ENCODE data around the gene ACTL10.

Gene ACTL10

GRCh38 chr20:33664762-33665144 lies 2.0 kb upstream of the ACTL10 start:
- DNase-seq = no peak

DNA sequence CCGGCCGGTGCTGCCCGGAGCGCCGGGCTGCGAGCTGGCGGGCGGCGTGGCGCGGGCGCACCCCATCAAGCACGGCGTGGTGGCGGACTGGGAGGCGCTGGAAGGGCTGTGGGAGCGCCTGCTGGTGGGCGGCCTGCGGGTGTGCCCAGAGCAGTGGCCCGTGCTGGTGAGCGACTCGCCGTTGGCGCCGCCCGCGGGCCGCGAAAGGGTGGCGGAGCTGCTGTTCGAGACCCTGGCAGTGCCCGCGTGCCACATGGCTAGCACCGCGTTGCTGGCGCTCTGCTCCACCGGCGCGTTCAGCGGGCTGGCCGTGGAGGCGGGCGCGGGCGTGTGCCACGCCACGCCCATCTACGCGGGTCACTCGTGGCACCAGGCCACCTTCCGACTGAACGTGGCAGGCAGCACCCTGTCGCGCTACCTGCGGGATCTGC lies 517 bp downstream of the ACTL10 start:
- no peak for DNase-seq

- peak; percentile 74 for DNase-seq
Observed at GRCh38 chr20:33667676-33668465, 1.1 kb downstream of the ACTL10 start.

GRCh38 chr20:33668466-33669155 lies 1.9 kb downstream of the ACTL10 start:
- no peak for DNase-seq

- no peak for DNase-seq
Observed at GRCh38 chr20:33669224-33669623, 2.5 kb downstream of the ACTL10 start.

DNA sequence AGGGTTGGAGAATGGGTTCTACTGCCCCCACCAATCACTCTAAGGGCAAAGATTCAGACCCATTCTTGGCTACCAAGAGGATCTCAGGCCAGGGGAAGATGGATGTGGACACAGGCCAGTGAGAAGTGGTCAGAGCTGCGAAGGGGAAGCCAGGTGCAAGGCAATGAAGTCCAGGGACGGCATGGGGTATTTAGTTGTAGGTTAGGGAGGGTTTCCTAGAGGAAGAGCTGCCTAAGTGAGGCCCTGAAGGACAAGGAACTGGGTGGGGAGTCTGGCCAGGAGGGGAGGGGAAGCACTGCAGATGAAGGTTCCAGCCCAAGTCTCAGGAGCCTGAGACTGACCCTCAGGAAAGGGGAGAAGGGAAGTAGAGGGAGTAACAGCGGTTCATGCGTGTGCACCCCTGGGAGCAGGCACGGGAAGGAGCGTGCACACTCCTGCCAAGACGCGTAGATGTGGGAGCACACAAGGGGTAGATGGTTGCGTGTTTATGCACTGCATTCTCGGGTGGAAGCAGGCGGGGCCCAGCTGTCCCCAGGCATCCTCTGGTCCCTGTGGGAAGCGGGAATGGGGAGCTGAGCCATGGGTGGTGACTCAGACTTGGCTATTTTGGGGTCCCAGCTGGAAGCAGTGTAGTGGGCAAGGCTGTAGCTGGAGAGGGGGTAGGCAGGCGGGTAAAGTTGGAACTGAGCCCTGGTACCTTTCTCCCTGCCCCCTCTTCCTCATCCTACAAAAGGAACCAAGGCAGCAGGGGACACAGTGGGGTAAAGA lies 3.3 kb downstream of the ACTL10 start:
- DNase-seq = no peak

GRCh38 chr20:33670715-33671499 lies 4.2 kb downstream of the ACTL10 start:
- DNase-seq = no peak

GRCh38 chr20:33671573-33672288 lies 5.0 kb downstream of the ACTL10 start:
- DNase-seq = no peak

- DNase-seq = no peak
Observed at GRCh38 chr20:33672426-33673113, 5.8 kb downstream of the ACTL10 start.

DNA sequence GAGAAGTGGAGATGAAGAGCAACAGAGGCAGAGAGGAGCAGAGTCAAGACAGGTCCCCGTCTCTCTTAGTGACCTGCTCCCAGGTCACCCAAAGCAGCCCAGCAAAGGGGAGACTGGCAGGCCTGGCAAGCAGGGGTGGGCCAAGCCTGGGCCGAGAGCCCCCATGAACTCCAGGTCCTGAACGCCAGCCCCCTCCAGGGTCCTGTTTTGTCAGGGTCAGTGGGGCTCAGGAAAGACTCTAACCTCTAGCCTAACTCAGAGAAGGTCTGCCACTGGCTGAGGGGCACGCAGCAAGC lies 6.3 kb downstream of the ACTL10 start:
- no peak for DNase-seq

DNA sequence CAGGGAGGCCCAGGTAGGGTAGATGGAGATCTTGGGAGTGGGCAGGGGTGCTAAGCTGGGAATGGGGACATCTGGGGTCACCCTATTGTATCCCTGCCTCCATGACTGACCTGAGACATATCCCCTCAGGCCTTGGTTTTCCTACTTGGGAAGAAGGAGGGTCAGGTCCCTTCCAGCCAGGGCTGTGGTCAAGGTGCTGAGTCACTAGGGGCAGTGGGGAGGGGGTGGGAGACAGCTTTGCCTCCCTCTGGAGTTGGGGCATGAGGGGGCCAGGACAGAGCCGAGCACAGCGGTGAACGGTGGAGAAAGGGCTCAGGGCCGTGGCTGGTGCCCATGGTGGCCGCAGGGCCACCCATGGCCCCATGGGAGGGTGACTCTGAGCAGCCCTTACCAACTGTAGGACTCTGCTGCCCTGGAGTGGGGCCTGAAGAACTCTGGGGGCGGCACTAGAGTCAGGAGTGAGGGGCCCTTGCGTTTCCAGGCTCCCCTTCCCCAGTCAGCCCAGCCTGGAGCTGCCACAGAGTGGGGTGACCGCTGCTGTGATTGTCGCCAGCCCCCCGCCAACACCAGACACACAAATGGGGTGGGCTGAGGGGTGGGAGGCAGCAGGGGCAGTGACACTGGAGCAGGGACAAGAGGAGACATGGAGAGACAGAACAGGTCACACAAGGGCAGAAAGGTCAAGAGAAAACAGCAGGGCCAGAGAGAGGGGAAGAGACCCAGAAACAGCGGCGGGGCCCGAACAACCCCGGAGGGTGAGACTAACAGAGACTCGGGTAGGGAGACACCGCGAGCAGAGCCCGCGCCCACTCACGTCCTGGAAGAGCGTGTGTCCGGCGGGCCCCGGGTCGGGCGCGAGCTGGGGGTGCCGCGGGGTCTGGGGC lies 6.9 kb downstream of the ACTL10 start:
- no peak for DNase-seq

GRCh38 chr20:33674294-33675135 lies 7.8 kb downstream of the ACTL10 start, which contains the start of gene NECAB3:
Gene NECAB3 (minus strand): TSS chr20:33674428. CDS start chr20:33674352, 76 bp downstream.
- DNase-seq = peak; percentile 77

- DNase-seq = no peak
Observed at GRCh38 chr20:33675136-33675959, 8.6 kb downstream of the ACTL10 start.

DNA sequence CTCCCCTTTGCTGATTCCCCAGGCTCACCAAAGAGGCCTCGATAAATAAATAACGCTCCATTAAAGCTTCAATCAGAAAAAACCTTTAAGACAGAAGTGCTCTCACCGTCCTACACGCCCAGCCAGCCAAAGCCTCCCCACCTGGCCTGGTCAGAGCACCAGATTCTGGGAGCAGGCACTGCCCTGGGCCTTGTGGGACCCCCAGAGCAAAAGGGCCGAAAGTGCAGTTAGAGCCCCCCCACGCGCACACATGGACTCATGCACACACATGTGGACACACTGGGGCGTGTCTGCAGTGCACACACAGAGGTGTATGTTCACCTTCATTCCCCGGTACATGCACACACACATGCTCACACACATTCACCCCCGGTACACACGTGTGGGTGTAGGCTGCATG lies 9.4 kb downstream of the ACTL10 start:
- DNase-seq = no peak

DNA sequence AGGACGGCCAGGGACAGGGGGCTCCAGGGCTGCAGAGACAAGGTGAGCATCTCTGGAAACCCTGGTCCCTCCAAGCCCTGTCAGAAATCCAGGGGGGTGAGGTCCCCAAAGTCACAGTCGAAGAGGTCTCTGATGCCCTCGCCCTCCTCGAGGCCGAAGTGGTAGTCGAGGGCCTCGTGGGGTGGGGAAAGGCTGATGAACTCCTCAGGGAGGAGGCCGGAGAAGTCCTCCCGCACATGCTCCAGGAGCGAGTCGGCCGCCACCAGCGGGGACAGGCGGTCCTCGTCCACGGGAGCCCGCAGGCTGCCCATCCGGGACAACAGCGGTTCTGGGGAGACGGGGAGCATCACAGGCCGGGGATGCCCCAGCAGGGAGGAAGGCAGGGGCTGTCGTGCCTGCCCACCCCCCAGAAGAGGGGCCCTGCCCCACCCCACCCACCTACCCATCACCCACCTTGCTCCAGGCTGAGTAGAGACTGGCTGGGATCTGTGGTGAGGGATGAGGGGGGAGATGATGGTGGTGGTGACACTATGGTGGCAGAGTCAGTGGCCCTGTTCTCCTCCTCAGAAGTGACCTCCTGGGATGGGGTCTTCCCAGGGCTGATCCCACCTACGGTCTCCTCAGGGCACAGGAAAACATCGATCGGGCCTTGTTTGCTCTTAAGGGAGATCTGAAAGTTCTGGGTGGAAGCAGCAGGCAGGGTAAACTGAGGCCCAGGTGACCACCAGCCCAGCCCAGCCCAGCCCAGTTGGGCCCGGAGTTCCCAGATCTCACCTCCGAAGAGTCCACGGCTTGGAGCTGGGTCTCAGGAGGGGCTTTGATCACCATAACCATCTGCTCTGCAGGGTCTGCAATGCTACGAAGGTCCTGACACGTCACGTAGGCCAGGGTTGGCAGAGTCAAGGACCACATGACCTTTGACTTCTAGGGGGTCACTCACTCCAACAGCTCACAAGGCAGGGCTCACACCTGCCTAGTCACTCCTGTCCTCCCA lies 10.2 kb downstream of the ACTL10 start:
- no peak for DNase-seq

DNA sequence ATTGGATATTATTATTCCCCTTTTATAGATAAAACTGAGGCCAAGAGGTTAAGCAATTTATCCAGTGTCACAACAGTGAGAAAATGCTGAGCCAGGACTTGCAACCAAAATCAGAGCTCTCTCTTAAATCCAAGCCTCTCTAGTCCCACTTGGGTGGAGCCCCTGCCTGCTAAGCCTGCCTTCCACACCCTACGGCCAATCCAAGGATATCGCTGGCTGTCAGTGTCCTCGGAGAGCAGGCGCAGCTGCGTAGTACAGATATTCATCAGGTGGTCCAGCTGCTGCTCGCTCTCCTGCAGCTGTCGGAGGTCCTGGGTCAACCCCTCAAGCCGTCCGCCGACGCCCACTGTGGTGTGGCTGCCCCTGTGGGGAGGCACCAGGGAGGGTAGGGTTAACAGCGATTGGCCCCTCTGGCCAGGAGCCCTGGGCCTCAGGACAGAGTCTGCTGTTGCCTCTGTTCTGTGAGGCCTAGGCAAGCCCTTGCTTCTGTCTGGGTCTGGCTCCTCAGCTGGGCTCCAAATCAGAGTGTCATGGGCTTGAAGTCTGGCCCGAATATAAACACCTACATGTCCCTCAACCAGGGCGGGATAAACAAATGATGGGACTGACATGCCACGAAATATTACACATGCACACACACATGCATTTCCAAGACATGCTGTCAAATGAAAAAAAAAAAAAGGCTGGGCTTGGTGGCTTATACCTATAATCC lies 11.4 kb downstream of the ACTL10 start:
- DNase-seq = no peak
